HG03103 (cell line): Measurements from ENCODE around the gene POLD2.
A peak's percentile ranks its signal among the peaks of the same experiment; 100 is the strongest.

Experiments used
- ATAC-seq: cut with Tn5 transposase; IDR thresholded peaks from one replicate; pipeline ENCODE4 v1.9.1; 2021; ENCODE audit warnings: low read depth; ENCODE audit not compliant: unreplicated experiment

The POLD2 gene

GRCh38 chr7:44084701-44085100 lies 38.6 kb downstream of the POLD2 start:
- no peak for ATAC-seq

GRCh38 chr7:44083796-44084195 lies 39.6 kb downstream of the POLD2 start:
- ATAC-seq = no peak

- ATAC-seq = peak; percentile 92
Observed at GRCh38 chr7:44082541-44083207, 40.7 kb downstream of the POLD2 start.

- ATAC-seq = no peak
Observed at GRCh38 chr7:44081266-44081748, 42.0 kb downstream of the POLD2 start.

DNA sequence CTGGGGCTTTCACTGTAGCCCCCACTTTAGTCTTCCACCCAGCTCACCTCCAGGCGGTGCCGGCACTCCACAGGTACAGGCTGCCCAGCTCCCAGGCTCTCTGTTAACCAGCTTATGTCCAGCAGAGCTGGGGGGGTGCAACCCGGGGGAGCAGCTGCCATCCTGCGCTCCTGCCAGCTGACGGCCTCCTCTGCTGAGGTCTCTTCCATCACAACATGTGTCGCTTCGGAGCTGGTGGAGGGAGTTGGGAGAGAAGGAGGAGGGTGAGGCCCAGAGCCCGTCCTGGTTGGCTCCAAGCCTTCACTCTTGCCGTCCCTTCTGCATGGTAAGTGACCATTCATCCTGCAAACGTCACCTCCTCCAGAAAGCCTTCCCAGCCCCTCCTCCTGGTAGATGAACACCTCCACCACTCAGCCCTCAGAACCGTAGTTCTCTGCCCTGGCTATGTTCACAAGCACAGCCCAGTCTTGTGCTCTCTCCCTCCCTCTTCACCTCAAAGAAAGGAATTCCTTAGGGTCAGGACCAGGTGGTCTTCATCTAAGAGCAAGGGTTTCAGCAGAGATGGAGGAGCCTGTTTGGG lies 42.6 kb downstream of the POLD2 start:
- no peak for ATAC-seq

DNA sequence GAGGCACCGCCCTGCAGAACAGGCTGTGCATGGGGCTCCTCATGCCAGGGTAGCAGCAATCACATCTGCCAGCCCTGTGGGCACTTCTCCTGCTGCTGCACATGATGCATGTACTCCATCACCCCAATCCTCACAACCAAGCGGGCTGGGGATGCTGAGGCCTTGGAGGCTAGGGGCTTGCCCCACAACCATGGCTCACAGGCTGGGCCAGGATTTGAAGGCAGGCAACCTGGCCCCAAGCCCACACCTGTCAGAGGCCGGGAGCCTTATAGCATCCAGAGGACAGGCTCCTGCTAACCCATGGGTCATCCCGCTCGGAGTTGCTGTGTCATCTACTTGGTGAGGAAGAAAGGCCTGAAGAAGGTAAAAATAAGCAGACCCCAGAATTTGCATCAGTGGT lies 43.2 kb downstream of the POLD2 start:
- no peak for ATAC-seq

GRCh38 chr7:44079331-44080021 lies 43.9 kb downstream of the POLD2 start:
- no peak for ATAC-seq

- no peak for ATAC-seq
Observed at GRCh38 chr7:44078521-44078920, 44.8 kb downstream of the POLD2 start.

- ATAC-seq = no peak
Observed at GRCh38 chr7:44077681-44078091, 45.7 kb downstream of the POLD2 start.

DNA sequence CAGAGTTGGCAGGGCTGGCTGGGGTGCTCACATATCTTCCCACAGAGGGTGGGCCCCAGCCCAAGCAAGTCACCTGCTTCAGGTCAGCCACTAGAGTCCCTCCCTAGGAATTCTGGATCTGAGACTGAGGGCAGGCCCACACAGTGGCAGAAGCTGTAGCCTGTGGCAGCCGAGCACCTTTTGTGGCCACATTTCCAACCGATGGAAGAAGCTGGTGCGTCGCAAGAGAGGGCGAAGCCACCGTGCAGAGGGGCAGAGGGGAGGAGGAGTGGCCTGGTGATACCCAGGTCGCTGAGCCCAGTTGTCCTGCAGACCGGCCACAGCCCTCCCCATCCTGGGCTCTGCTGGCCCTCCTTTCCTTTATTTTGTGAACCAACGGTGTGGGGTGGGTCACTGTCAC lies 46.3 kb downstream of the POLD2 start:
- no peak for ATAC-seq

GRCh38 chr7:44076101-44076895 lies 47.0 kb downstream of the POLD2 start:
- no peak for ATAC-seq

- no peak for ATAC-seq
Observed at GRCh38 chr7:44075296-44076075, 47.9 kb downstream of the POLD2 start.

GRCh38 chr7:44074349-44074695 lies 49.0 kb downstream of the POLD2 start:
- no peak for ATAC-seq

- ATAC-seq = no peak
Observed at GRCh38 chr7:44073664-44074348, 49.5 kb downstream of the POLD2 start.

DNA sequence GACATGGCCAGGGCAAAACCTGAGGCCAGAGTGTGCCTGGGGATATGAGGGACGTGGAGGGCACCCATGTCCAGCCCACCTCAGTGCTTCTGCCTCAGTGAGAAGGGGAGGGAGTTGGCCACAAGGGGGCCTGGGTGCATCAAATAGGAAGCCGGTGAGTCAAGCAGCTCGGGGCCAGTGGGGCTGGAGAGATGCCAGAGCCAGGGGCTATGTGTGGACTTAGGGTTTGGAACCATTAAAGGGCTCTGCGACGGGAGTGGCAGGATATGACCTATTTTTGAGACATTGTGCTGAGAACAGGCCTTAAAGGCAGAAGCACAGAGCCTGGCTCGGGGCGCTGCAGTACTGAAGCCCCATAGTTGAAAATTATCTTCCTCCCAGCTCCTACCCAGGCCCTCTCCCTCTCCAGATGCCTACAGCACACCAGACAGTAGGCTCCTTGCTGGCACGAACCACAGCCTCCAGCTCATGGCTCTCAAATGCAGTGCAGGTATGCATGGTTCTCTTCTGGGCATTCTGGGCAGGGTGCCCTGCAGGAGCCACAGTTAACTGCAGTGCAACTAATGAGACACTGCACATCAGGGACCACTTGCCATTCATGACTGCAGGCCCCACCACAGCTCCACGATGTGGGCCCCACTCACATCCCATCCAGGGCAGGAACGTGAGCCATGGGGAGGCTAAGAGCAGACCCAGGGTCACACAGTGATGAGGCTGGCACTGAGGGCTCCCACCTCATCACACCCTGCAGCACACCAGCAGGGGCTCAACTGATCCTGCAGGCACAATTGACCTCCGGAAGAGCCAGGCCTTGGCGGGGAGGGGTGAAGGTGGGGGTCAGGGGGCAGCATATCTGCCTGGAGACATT lies 50.8 kb downstream of the POLD2 start:
- ATAC-seq = no peak

DNA sequence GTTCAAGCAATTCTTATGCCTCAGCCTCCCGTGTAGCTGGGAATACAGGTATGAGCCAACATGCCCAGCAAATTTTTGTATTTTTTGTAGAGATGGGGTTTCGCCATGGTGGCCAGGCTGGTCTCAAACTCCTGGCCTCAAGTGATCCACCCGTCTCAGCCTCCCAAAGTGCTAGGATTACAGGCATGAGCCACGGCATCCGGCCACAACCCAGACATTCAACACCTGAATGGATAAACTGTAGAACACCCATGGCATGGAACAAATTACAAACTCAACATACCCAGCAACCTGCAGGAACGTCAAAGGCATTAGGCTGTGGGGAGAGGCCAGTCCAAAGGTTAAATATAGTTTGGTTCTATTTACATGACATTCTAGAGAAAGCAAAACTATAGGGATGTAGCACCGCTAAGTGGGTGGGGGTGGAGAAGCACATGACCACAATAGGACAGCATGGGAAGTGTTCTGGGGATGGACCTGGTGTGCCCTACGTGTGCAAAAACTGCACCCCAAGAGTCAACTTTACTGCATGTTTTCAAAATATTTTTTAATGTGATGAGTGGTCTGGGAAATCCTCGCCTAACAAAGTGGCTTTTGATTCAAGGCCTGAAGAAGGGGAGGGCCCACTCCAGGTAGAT lies 51.5 kb downstream of the POLD2 start:
- ATAC-seq = no peak

DNA sequence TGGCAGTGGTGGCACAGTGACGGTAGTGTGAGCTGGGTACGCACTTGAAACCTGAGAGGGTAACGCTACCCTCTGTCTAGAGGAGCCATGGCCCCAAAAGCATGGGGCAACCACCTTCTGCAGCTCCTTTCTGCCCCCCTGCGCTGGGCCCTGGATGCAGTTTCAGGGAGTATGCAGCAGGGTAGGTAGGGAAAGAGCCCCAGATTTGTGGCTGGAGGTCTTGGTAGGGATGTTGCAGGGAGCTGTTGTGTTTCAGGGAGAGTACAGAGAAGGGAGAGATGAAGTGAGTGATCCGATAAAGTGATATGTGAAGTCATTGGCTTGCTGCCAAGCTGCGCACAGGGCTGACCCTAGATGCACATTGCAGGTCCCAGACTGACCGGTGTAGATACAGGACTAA lies 55.3 kb downstream of the POLD2 start:
- ATAC-seq = no peak
